Progenitor cell of endocrine pancreas (in vitro differentiated cells): Measurements from ENCODE around the gene IL2RA. TPM values are rescaled to one million over a fixed set of nuclear protein-coding genes. Genes with fewer than 3 reads are reported as not detected.
"Not testable (repeated sequence)": the region's sequence is repeated elsewhere in the genome, so short reads cannot be mapped to it uniquely, and the experiment has no call there.

Experiments
- DNase-seq: peaks from one replicate; pipeline ENCODE4 v3.0.0; 2021; ENCODE audit warnings: low spot score; ENCODE audit not compliant: unreplicated experiment
- H3K27ac Mint-ChIP-seq: 2 replicates; pipeline ENCODE4 v1.8.0; 2021; ENCODE audit warnings: mild to moderate bottlenecking, moderate library complexity, mixed read lengths
- H3K27me3 Mint-ChIP-seq: 2 replicates; pipeline ENCODE4 v1.8.0; 2021; ENCODE audit warnings: mixed read lengths
- H3K36me3 Mint-ChIP-seq: 2 replicates; pipeline ENCODE4 v1.8.0; 2022; ENCODE audit warnings: mixed read lengths; ENCODE audit not compliant: insufficient read depth
- H3K4me1 Mint-ChIP-seq: 2 replicates; pipeline ENCODE4 v1.8.0; 2021; ENCODE audit warnings: low read depth, mixed read lengths
- H3K4me3 Mint-ChIP-seq: 2 replicates; pipeline ENCODE4 v1.8.0; 2021; ENCODE audit warnings: low read depth, mild to moderate bottlenecking, moderate library complexity, mixed read lengths
- H3K9me3 Mint-ChIP-seq: 2 replicates; pipeline ENCODE4 v1.8.0; 2021; ENCODE audit warnings: low read depth, mixed read lengths
- total RNA-seq: library from RNA; stranded (reverse); gene quantifications from 2 replicates; pipeline ENCODE4 v1.2.1, GENCODE V29; 2021
- TF ChIP-seq, protein P1 (sequence below): fragments of 200-600 bp; sonication (generic); IDR thresholded peaks from one replicate; pipeline ENCODE4 v1.5.0; 2021; ENCODE audit warnings: antibody characterized with exemption, mild to moderate bottlenecking; ENCODE audit not compliant: unreplicated experiment

IL2RA gene
- total RNA-seq, 1 donor from 2014 or later, result not detected

- H3K9me3 Mint-ChIP-seq, result no peaks in the 10 kb centered on the region
- H3K4me1 Mint-ChIP-seq, result peaks cover 11% of the 10 kb centered on the region
- H3K36me3 Mint-ChIP-seq, result no peaks in the 10 kb centered on the region
- TF ChIP-seq, protein P1, sequence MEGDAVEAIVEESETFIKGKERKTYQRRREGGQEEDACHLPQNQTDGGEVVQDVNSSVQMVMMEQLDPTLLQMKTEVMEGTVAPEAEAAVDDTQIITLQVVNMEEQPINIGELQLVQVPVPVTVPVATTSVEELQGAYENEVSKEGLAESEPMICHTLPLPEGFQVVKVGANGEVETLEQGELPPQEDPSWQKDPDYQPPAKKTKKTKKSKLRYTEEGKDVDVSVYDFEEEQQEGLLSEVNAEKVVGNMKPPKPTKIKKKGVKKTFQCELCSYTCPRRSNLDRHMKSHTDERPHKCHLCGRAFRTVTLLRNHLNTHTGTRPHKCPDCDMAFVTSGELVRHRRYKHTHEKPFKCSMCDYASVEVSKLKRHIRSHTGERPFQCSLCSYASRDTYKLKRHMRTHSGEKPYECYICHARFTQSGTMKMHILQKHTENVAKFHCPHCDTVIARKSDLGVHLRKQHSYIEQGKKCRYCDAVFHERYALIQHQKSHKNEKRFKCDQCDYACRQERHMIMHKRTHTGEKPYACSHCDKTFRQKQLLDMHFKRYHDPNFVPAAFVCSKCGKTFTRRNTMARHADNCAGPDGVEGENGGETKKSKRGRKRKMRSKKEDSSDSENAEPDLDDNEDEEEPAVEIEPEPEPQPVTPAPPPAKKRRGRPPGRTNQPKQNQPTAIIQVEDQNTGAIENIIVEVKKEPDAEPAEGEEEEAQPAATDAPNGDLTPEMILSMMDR, result no peak
- no peak overlapping the region for H3K27ac Mint-ChIP-seq
- DNase-seq, result no peak
- H3K4me3 Mint-ChIP-seq, result no peak overlapping the region
- peaks cover 20% of the 10 kb centered on the region for H3K27me3 Mint-ChIP-seq
Measured at GRCh38 chr10:5965266-5965665, 96.9 kb downstream of the IL2RA start.

DNA sequence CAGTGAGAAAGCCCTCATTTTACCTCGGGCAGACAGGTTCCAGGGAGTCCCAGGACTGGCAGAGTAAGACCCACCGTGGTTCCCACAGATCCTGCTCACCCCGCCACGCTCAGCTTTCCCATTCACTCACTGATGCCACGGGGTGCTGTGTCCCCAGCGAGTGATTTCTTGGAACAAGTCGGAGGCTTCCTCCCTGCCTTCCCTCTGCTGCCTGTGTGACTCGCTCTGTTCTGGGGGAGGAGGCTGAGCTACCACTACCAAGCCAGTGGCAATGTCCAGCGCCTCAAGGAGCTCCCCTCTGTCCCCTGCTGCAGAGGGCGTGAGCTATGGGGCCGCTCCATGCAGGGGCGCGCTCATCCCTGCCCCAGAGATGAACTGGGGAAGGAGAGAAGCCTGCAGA, 97.4 kb downstream of the IL2RA start:
- peaks cover 20% of the 10 kb centered on the region for H3K27me3 Mint-ChIP-seq
- no peak overlapping the region for H3K4me3 Mint-ChIP-seq
- H3K9me3 Mint-ChIP-seq, result no peaks in the 10 kb centered on the region
- TF ChIP-seq, protein P1, result no peak
- no peak for DNase-seq
- H3K4me1 Mint-ChIP-seq, result peaks cover 8% of the 10 kb centered on the region
- H3K36me3 Mint-ChIP-seq, result no peaks in the 10 kb centered on the region
- no peak overlapping the region for H3K27ac Mint-ChIP-seq

GRCh38 chr10:5963591-5963990, 98.6 kb downstream of the IL2RA start:
- no peak overlapping the region for H3K4me3 Mint-ChIP-seq
- H3K27me3 Mint-ChIP-seq, result peaks cover 18% of the 10 kb centered on the region
- peaks cover 4% of the 10 kb centered on the region for H3K4me1 Mint-ChIP-seq
- no peak for DNase-seq
- TF ChIP-seq, protein P1, result no peak
- H3K36me3 Mint-ChIP-seq, result no peaks in the 10 kb centered on the region
- H3K27ac Mint-ChIP-seq, result no peak overlapping the region
- no peaks in the 10 kb centered on the region for H3K9me3 Mint-ChIP-seq

- H3K4me3 Mint-ChIP-seq, result no peak overlapping the region
- peaks cover 16% of the 10 kb centered on the region for H3K27me3 Mint-ChIP-seq
- no peaks in the 10 kb centered on the region for H3K36me3 Mint-ChIP-seq
- H3K9me3 Mint-ChIP-seq, result no peaks in the 10 kb centered on the region
- no peak overlapping the region for H3K27ac Mint-ChIP-seq
- DNase-seq, result no peak
- H3K4me1 Mint-ChIP-seq, result peaks cover 2% of the 10 kb centered on the region
- TF ChIP-seq, protein P1, result no peak
Measured at GRCh38 chr10:5963071-5963470, 99.1 kb downstream of the IL2RA start.

DNA sequence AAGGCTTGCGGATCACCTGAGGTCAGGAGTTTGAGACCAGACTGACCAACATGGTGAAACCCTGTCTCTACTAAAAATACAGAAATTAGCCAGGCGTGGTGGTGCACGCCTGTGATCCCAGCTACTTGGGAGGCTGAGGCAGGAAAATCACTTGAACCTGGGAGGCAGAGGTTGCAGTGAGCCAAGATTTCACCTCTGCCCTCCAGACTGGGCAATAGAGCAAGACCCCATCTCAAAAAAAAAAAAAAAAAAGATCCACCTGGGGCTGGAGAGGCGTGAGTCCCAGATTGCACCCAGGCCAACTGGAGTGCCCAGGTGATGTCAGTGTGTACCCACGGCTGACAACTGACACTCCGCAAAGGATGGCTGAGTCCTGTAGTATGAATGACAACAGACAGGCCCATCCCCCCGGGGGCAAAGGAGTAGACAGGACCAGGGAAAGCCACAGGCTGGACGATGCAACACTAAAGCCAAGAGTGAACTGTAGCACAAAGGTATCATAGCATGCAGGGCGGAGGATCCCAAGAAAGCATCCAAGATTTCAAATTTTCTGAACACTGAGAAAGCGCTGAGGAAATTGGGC, 99.7 kb downstream of the IL2RA start:
- peak overlapping the region; percentile 74 for H3K27ac Mint-ChIP-seq
- not testable (repeated sequence) for H3K4me1 Mint-ChIP-seq, H3K9me3 Mint-ChIP-seq, DNase-seq, H3K36me3 Mint-ChIP-seq, H3K4me3 Mint-ChIP-seq
- H3K27me3 Mint-ChIP-seq, result peaks cover 16% of the 10 kb centered on the region

DNA sequence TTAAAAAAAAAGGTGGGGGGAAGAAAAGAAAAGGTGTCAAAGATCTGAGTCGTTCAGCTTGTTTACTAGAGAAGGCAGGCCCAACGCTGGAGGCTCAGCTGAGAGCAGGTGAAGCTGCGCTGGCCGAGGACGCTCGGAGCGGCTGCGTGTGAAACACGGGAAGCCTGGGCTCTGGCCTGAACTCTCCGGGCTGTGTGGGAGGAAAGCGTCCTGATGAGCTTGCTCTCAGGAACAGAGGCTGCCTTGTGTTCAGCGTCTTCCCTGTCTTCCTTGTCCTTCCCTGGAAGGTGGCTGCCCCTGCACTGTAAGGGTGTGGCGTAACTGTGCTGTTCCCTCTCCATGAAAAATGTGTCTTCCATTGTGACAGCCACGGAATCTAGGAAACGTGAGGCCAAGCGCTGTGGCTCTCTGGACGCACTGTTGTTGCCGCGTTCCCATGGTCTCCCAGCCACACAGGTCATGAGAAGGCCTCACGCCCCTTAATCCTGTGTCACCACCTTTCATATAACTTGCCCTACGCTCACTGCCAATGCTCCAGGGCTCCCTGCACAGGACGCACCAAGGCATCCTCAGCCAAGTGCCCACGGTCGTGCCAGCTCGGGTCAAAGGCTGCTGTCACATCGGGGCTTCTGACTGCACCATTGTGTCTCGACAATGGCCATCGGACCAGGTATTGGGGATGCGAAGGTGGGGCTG, 100.6 kb downstream of the IL2RA start:
- Mint-ChIP-seq H3K9me3 (no peaks in the 10 kb centered on the region), H3K36me3 (no peaks in the 10 kb centered on the region), H3K27ac (peak overlapping the region; percentile 71), H3K27me3 (peaks cover 16% of the 10 kb centered on the region), H3K4me1 (peaks cover 2% of the 10 kb centered on the region), H3K4me3 (no peak overlapping the region)
- DNase-seq, result no peak
- TF ChIP-seq, protein P1, result no peak

GRCh38 chr10:5960973-5961275, 101.2 kb downstream of the IL2RA start:
- H3K27ac Mint-ChIP-seq, H3K36me3 Mint-ChIP-seq, H3K4me3 Mint-ChIP-seq, DNase-seq, H3K9me3 Mint-ChIP-seq, H3K4me1 Mint-ChIP-seq: not testable (repeated sequence)
- peaks cover 16% of the 10 kb centered on the region for H3K27me3 Mint-ChIP-seq
